Glutamatergic neuron (in vitro differentiated cells): Measurements from ENCODE around the gene TMEM119. TPM values are rescaled to one million over a fixed set of nuclear protein-coding genes. Genes with fewer than 3 reads are reported as not detected.

Experiments used
- DNase-seq: peaks from one replicate; pipeline ENCODE4 v3.0.0; 2022
- H3K27ac Mint-ChIP-seq: one replicate; pipeline ENCODE4 v1.8.0; 2020; ENCODE audit warnings: mild to moderate bottlenecking, mixed read lengths, inconsistent platforms; ENCODE audit not compliant: unreplicated experiment
- H3K27me3 Mint-ChIP-seq: one replicate; pipeline ENCODE4 v1.8.0; 2020; ENCODE audit warnings: mild to moderate bottlenecking, moderate library complexity, mixed read lengths, inconsistent platforms; ENCODE audit not compliant: unreplicated experiment
- H3K36me3 Mint-ChIP-seq: one replicate; pipeline ENCODE4 v1.8.0; 2020; ENCODE audit warnings: mild to moderate bottlenecking, mixed read lengths, inconsistent platforms; ENCODE audit not compliant: unreplicated experiment
- H3K4me1 Mint-ChIP-seq: one replicate; pipeline ENCODE4 v1.8.0; 2020; ENCODE audit warnings: mild to moderate bottlenecking, low read depth, mixed read lengths, inconsistent platforms; ENCODE audit not compliant: unreplicated experiment
- H3K4me3 Mint-ChIP-seq: one replicate; pipeline ENCODE4 v1.8.0; 2020; ENCODE audit warnings: mild to moderate bottlenecking, mixed read lengths, inconsistent platforms; ENCODE audit not compliant: unreplicated experiment
- H3K9me3 Mint-ChIP-seq: one replicate; pipeline ENCODE4 v1.8.0; 2020; ENCODE audit warnings: mild to moderate bottlenecking, moderate library complexity, mixed read lengths, inconsistent platforms; ENCODE audit not compliant: unreplicated experiment
- total RNA-seq: library from RNA; stranded (reverse); fragmentation: NEBNext Ultra II Directional; extraction: Animal tissue kit (Norgen Biotek cat#: 25700); gene quantifications from one replicate; pipeline ENCODE4 v1.2.1, GENCODE V29; 2021; ENCODE audit not compliant: unreplicated experiment
- TF ChIP-seq, protein P1 (sequence below): fragments of 200-600 bp; sonication (generic); IDR thresholded peaks from one replicate; pipeline ENCODE4 v1.5.0; 2021; ENCODE audit not compliant: partially characterized antibody, unreplicated experiment

Gene TMEM119
- total RNA-seq, 1 donor from 2014 or later, result 0.15 TPM

DNA sequence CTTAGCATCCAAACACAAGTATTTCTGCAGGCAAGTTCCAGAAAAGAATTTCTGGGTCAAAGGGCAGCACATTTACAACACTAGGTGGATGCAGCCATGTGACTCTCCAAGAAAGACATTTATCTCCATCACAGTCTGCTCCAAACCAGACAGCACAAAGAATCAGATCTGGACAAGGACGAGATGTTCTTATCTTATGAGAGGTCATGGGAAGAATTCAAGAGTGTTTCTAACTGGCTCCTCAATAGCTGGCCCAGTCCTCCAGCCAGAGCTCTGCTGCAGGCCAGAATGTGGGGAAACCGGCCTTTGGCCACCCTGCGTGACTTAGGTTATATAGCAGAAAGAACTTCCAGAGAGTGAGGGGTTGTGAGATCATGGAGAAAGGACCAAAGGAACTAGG, 17.4 kb downstream of the TMEM119 start:
- Mint-ChIP-seq H3K9me3 (peaks cover 6% of the 10 kb centered on the region), H3K4me1 (peaks cover 12% of the 10 kb centered on the region), H3K27ac (no peak overlapping the region), H3K27me3 (peaks cover 8% of the 10 kb centered on the region), H3K4me3 (no peak overlapping the region), H3K36me3 (no peaks in the 10 kb centered on the region)
- no peak for DNase-seq
- TF ChIP-seq, protein P1, sequence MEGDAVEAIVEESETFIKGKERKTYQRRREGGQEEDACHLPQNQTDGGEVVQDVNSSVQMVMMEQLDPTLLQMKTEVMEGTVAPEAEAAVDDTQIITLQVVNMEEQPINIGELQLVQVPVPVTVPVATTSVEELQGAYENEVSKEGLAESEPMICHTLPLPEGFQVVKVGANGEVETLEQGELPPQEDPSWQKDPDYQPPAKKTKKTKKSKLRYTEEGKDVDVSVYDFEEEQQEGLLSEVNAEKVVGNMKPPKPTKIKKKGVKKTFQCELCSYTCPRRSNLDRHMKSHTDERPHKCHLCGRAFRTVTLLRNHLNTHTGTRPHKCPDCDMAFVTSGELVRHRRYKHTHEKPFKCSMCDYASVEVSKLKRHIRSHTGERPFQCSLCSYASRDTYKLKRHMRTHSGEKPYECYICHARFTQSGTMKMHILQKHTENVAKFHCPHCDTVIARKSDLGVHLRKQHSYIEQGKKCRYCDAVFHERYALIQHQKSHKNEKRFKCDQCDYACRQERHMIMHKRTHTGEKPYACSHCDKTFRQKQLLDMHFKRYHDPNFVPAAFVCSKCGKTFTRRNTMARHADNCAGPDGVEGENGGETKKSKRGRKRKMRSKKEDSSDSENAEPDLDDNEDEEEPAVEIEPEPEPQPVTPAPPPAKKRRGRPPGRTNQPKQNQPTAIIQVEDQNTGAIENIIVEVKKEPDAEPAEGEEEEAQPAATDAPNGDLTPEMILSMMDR, result no peak

DNA sequence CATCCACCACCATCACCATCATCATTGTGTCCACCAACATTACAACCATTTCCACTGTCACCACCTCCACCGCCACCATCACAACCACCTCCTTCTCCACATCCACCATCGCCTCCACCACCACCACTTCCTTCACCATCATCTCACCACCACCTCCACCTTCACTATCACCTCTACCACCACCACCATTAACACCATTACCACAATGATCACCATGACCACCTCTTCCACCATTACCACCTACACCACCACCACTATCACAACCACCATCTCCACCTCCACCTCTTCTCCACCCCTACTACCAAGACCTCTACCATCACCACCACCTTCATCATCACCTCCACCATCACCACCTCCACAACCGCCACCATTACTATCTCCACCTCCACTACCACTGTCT, 19.1 kb downstream of the TMEM119 start:
- Mint-ChIP-seq H3K4me1 (peaks cover 5% of the 10 kb centered on the region), H3K36me3 (no peaks in the 10 kb centered on the region), H3K27ac (no peak overlapping the region), H3K27me3 (peaks cover 6% of the 10 kb centered on the region), H3K9me3 (peaks cover 2% of the 10 kb centered on the region), H3K4me3 (no peak overlapping the region)
- TF ChIP-seq, protein P1, result no peak
- DNase-seq, result no peak

DNA sequence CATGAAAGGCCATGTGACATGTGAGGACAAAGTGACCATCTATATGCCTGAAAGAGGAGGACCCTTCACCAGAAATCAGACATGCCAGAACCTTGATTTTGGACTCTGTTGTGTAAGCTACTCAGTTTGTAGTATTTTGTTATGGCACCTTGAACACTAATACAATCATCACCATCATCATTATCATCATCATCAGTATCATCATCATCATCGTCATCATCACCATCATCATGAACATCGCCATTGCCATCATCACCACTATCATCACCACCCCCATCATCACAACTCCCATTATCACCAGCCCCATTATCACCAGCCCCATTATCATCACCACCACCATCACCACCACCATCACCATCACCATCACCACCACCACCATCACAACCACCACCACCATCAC, 19.6 kb downstream of the TMEM119 start:
- no peak for DNase-seq
- Mint-ChIP-seq H3K9me3 (peaks cover 2% of the 10 kb centered on the region), H3K4me1 (peaks cover 2% of the 10 kb centered on the region), H3K4me3 (no peak overlapping the region), H3K27me3 (peaks cover 6% of the 10 kb centered on the region), H3K36me3 (no peaks in the 10 kb centered on the region), H3K27ac (no peak overlapping the region)
- TF ChIP-seq, protein P1, result no peak

DNA sequence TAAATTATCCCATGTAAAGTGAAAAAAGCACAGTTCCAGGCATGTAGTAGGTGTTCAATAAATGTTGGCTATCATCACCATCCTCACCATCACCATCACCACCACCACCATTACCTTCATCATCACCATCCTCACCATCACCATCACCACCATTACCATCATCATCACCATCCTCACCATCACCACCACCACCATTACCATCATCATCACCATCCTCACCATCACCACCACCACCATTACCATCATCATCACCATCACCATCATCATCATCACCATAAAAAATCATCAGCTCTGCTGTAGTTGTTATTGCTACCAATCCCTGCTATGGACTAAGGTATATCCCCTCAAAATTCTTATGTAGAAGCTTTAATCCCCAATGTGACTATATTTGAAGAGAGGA, 20.4 kb downstream of the TMEM119 start:
- Mint-ChIP-seq H3K36me3 (no peaks in the 10 kb centered on the region), H3K27me3 (peaks cover 6% of the 10 kb centered on the region), H3K4me1 (no peaks in the 10 kb centered on the region), H3K27ac (no peak overlapping the region), H3K9me3 (peaks cover 2% of the 10 kb centered on the region), H3K4me3 (peak overlapping the region; percentile 30)
- DNase-seq, result no peak
- TF ChIP-seq, protein P1, result no peak

DNA sequence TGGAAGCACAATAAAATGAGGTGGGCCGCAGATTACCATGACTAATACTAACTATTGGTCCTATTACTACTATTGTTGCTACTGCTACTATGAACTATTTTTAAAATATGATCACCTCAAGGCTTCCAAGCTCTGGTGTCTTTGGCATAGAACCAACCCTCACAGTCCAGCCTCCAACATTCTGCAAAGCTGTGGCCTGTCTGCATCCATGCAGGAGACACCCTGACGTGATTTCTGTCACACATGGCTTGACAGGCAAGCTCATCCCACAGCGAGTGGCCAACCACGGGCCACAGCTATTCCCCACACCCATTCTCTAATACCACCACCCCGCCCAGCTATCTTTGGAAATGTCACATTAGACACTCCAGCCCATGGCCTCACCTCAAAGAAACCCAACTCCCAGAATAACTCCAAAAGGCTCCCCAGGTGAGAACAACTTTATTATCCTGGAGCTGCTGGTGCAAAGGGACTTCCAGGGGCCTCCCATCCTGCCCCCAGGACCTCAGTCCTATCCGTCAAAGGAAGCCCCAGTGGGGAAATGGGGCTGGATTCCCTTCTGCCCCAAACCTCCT, 21.1 kb downstream of the TMEM119 start:
- Mint-ChIP-seq H3K4me1 (no peaks in the 10 kb centered on the region), H3K27ac (no peak overlapping the region), H3K27me3 (peaks cover 6% of the 10 kb centered on the region), H3K9me3 (peaks cover 2% of the 10 kb centered on the region), H3K36me3 (no peaks in the 10 kb centered on the region), H3K4me3 (no peak overlapping the region)
- TF ChIP-seq, protein P1, result no peak
- DNase-seq, result no peak
